Measurements from ENCODE around the gene NOTUM. TPM values are rescaled to one million over a fixed set of nuclear protein-coding genes. Genes with fewer than 3 reads are reported as not detected.

The NOTUM gene
- total RNA-seq, 1 experiment from 2014 or later: not detected

- H3F3A ChIP-seq (ENCODE audit: low read length, unreplicated experiment): no peaks in the 10 kb centered on the region
- H3K79me2 ChIP-seq (ENCODE audit: low read length): peaks cover 47% of the 10 kb centered on the region
- TF ChIP-seq CTCF (conservative IDR thresholded peaks at IDR 0.05; ENCODE audit: low read depth, low read length) (no peak), EZH2 (IDR thresholded peaks at IDR 0.05; ENCODE audit: low read length, unreplicated experiment) (no peak), EZH2phosphoT487 (IDR thresholded peaks at IDR 0.05; ENCODE audit: borderline replicate concordance, low read length) (no peak)
- H3K9me3 ChIP-seq (ENCODE audit: low read length): no peaks in the 10 kb centered on the region
- no peaks in the 10 kb centered on the region for H4K20me1 ChIP-seq (ENCODE audit: low read length)
- H3K4me3 ChIP-seq (ENCODE audit: low read length): peak overlapping the region; percentile 81
- DNase-seq (peak; percentile 49), ATAC-seq (peak; percentile 21)
- peak overlapping the region; percentile 78 for H2AFZ ChIP-seq (ENCODE audit: low read length)
- peaks cover 31% of the 10 kb centered on the region for H3K4me1 ChIP-seq (ENCODE audit: insufficient read depth, low read length)
- 0 out of 2 replicates have a peak overlapping the region, but pooled peaks have one; percentile 0 for H3K27ac ChIP-seq (ENCODE audit: low read length)
- CTCF ChIA-PET: interaction anchor here (1.0 kb wide), 1 partner anchor 11 kb away, joined by 10 read pairs; no protein-coding TSS in a partner anchor
- H3K9ac ChIP-seq (ENCODE audit: low read length): peak overlapping the region; percentile 80
- POLR2A ChIA-PET (ENCODE audit: unreplicated experiment): interaction anchor here (0.7 kb wide), 1 partner anchor 217 kb away, joined by 3 read pairs; no protein-coding TSS in a partner anchor
- H3K4me2 ChIP-seq (ENCODE audit: low read length): peak overlapping the region; percentile 96
- intact Hi-C loops (cut with micrococcal nuclease): loop anchor here (5.0 kb wide), 1 partner anchor 56 kb away; the partner anchor contains the start of gene ARHGDIA
- no peaks in the 10 kb centered on the region for H3K9me2 ChIP-seq (replicated peaks; ENCODE audit: low read length)
- H3K36me3 ChIP-seq (ENCODE audit: low read depth, low read length): no peaks in the 10 kb centered on the region
- no peaks in the 10 kb centered on the region for H3K27me3 ChIP-seq (ENCODE audit: low read length)
- BruUV-seq (replicated peaks): no TSS peak
Observed at GRCh38 chr17:81928544-81929252, 32.3 kb downstream of the NOTUM start.

DNA sequence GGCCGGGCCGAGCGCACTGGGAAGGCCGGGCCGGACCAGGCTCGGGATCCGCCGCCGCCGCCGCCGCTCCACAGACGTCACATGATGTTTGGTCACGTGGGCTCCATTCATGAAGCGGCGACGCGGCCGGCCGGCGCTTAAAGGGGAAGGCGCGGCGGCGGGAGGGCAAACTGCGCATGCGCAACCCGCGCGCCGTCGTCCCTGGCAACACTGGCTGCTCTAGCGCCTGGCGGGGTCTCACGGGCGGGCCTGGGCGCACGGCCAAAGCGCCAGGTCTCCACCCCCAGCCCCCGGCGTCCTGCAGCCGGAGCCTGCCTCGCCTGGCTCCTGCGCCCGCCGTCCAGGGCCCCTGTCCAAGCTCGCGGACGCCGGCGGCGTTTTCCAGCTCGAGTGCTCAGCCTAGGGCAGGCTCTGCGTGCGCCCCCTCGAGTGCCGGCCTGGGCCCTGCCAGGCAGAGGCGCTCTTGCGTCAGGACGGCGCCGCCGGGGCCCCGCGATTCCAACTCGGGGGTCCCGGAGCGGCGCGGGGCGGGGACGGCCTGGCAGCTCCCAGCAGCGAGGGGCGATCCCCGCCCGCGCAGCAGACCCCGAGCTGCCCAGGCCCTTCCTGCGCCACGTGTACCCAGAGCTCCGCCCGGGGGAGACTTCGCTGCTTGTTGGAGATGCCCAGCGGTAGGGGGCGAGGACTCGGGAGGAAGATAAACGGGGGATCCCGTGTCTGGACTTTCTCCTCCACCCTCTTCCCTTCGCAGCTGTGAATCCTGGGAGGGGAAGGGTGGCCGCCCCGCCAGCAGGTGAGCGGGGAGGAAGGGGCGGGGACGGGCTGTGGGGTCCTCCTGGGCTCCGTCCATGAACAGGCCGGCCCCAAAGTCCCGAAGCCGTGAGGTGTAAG lies 33.1 kb downstream of the NOTUM start, which contains the start of gene MAFG:
Gene MAFG (minus strand): TSS at position 83 of the 891 bp plus-strand sequence. CDS start 4,550 bp downstream, outside the sequence.
- ChIA-PET POLR2A (ENCODE audit: unreplicated experiment) (interaction anchor here (0.7 to 1.0 kb wide), 2 partner anchors 110 to 217 kb away, joined by 3 to 4 read pairs; partner anchors contain the start of gene DCXR), CTCF (interaction anchor here (1.0 kb wide), 1 partner anchor 11 kb away, joined by 10 read pairs; no protein-coding TSS in a partner anchor)
- Histone ChIP-seq H3K9ac (ENCODE audit: low read length) (peak within 1 kb of the TSS; percentile 80), H4K20me1 (ENCODE audit: low read length) (no peaks in the 10 kb centered on the region), H3K9me3 (ENCODE audit: low read length) (no peaks in the 10 kb centered on the region), H3K4me1 (ENCODE audit: insufficient read depth, low read length) (peaks cover 39% of the 10 kb centered on the region), H3K27me3 (ENCODE audit: low read length) (no peaks in the 10 kb centered on the region), H3K36me3 (ENCODE audit: low read depth, low read length) (no peaks in the 10 kb centered on the region), H3K9me2 (replicated peaks; ENCODE audit: low read length) (no peaks in the 10 kb centered on the region), H3K4me3 (ENCODE audit: low read length) (peak within 1 kb of the TSS; percentile 81), H2AFZ (ENCODE audit: low read length) (peak within 1 kb of the TSS; percentile 78), H3F3A (ENCODE audit: low read length, unreplicated experiment) (no peaks in the 10 kb centered on the region), H3K27ac (ENCODE audit: low read length) (peak within 1 kb of the TSS; percentile 80), H3K79me2 (ENCODE audit: low read length) (peaks cover 54% of the 10 kb centered on the region), H3K4me2 (ENCODE audit: low read length) (peak within 1 kb of the TSS; percentile 96)
- intact Hi-C loops (cut with micrococcal nuclease): loop anchor here (5.0 kb wide), 1 partner anchor 56 kb away; the partner anchor contains the start of gene ARHGDIA
- TF ChIP-seq EZH2phosphoT487 (IDR thresholded peaks at IDR 0.05; ENCODE audit: borderline replicate concordance, low read length): no peak
- peak; percentile 52 for TF ChIP-seq CTCF (conservative IDR thresholded peaks at IDR 0.05; ENCODE audit: low read depth, low read length)
- no peak for TF ChIP-seq EZH2 (IDR thresholded peaks at IDR 0.05; ENCODE audit: low read length, unreplicated experiment)
- ATAC-seq (peak; percentile 50), DNase-seq (peak; percentile 94)
- BruUV-seq (replicated peaks): no TSS peak
